HepG2 (cell line): Measurements from ENCODE around the gene MYO7A. TPM values are rescaled to one million over a fixed set of nuclear protein-coding genes. Genes with fewer than 3 reads are reported as not detected.
A peak's percentile ranks its signal among the peaks of the same experiment; 100 is the strongest.

Experiments used
- CBX2 ChIP-seq, 2 experiments: fragments of 200-600 bp in 1 of 2; sonication (generic); formaldehyde crosslinking in 1 of 2; IDR thresholded peaks; 2 replicates each; pipeline versions ENCODE4 v1.7.0 to v1.8.1; 2018 to 2022; ENCODE audit warnings: low read depth in 2 of 2, low read length in 1 of 2, mild to moderate bottlenecking in 1 of 2, missing genetic modification reagents in 1 of 2
- CREB1 ChIP-seq, 2 experiments: fragments of 450-650 bp in 1 of 2; IDR thresholded peaks; 2 replicates each; pipeline ENCODE4 v1.6.1; 2016 to 2017; ENCODE audit warnings: control low read depth in 1 of 2, mild to moderate bottlenecking in 1 of 2, missing compliant biosample characterization in 1 of 2, missing genetic modification characterization in 1 of 2
- EP300 ChIP-seq, 3 experiments: sonication (generic) in 1 of 3; formaldehyde crosslinking in 1 of 3; IDR thresholded peaks; 2 replicates each; pipeline versions ENCODE4 v1.5.1 to v1.6.1; 2011 to 2020; ENCODE audit warnings: low read depth in 2 of 3, low read length in 2 of 3, borderline replicate concordance in 1 of 3, improper control_type of control experiment in 1 of 3, mild to moderate bottlenecking in 1 of 3, missing genetic modification reagents in 1 of 3, moderate library complexity in 1 of 3
- HNRNPL ChIP-seq: fragments of 200-400 bp; formaldehyde crosslinking; IDR thresholded peaks from 2 replicates; pipeline ENCODE4 v1.6.1; 2017; ENCODE audit warnings: mild to moderate bottlenecking, low read depth, low read length
- HOXA9 ChIP-seq: sonication (generic); formaldehyde crosslinking; IDR thresholded peaks from 2 replicates; pipeline ENCODE4 v1.8.1; 2022; ENCODE audit warnings: missing genetic modification reagents, mild to moderate bottlenecking, moderate library complexity, borderline replicate concordance
- IKZF5 ChIP-seq: IDR thresholded peaks from 2 replicates; pipeline ENCODE4 v1.6.1; 2018; ENCODE audit warnings: missing genetic modification reagents, mild to moderate bottlenecking, missing compliant biosample characterization
- NFE2L1 ChIP-seq: sonication (generic); formaldehyde crosslinking; IDR thresholded peaks from 2 replicates; pipeline ENCODE4 v1.4.0; 2020; ENCODE audit warnings: missing genetic modification reagents, mild to moderate bottlenecking, borderline replicate concordance
- ONECUT2 ChIP-seq: sonication (generic); formaldehyde crosslinking; IDR thresholded peaks from 2 replicates; pipeline ENCODE4 v1.4.0; 2020; ENCODE audit warnings: missing genetic modification reagents
- PAX8 ChIP-seq: sonication (generic); formaldehyde crosslinking; IDR thresholded peaks from 2 replicates; pipeline ENCODE4 v1.8.0; 2022; ENCODE audit warnings: mild to moderate bottlenecking, missing genetic modification reagents, borderline replicate concordance
- REXO4 ChIP-seq: sonication (generic); formaldehyde crosslinking; IDR thresholded peaks from 2 replicates; pipeline ENCODE4 v1.8.0; 2022; ENCODE audit warnings: missing genetic modification reagents, mild to moderate bottlenecking, borderline replicate concordance
- SAP130 ChIP-seq: IDR thresholded peaks from 2 replicates; pipeline ENCODE4 v1.6.1; 2016; ENCODE audit warnings: low read depth
- TBX3 ChIP-seq: fragments of 450-650 bp; IDR thresholded peaks from 2 replicates; pipeline ENCODE4 v1.6.1; 2017; ENCODE audit warnings: antibody characterized with exemption, mild to moderate bottlenecking, inconsistent platforms, borderline replicate concordance
- ZBTB38 ChIP-seq: sonication (generic); formaldehyde crosslinking; IDR thresholded peaks from 2 replicates; pipeline ENCODE4 v1.5.1; 2020; ENCODE audit warnings: mild to moderate bottlenecking, missing genetic modification reagents
- ZKSCAN5 ChIP-seq: sonication (generic); formaldehyde crosslinking; IDR thresholded peaks from 2 replicates; pipeline ENCODE4 v1.5.1; 2020; ENCODE audit warnings: mild to moderate bottlenecking, missing genetic modification reagents
- ZNF143 ChIP-seq: sonication (generic); formaldehyde crosslinking; IDR thresholded peaks from 2 replicates; pipeline ENCODE4 v1.4.0; 2020; ENCODE audit warnings: missing genetic modification reagents
- ZNF331 ChIP-seq: sonication (generic); formaldehyde crosslinking; IDR thresholded peaks from 2 replicates; pipeline ENCODE4 v1.4.0; 2020; ENCODE audit warnings: missing genetic modification reagents
- ZNF441 ChIP-seq: sonication (generic); formaldehyde crosslinking; IDR thresholded peaks from 2 replicates; pipeline ENCODE4 v1.7.0; 2021; ENCODE audit warnings: missing genetic modification reagents, borderline replicate concordance
- ZNF501 ChIP-seq: sonication (generic); formaldehyde crosslinking; IDR thresholded peaks from 2 replicates; pipeline ENCODE4 v1.5.1; 2020; ENCODE audit warnings: mild to moderate bottlenecking, moderate library complexity, missing genetic modification reagents
- ZNF549 ChIP-seq: sonication (generic); formaldehyde crosslinking; IDR thresholded peaks from 2 replicates; pipeline ENCODE4 v1.5.0; 2020; ENCODE audit warnings: missing genetic modification reagents
- ZNF576 ChIP-seq: sonication (generic); formaldehyde crosslinking; IDR thresholded peaks from 2 replicates; pipeline ENCODE4 v1.4.0; 2020; ENCODE audit warnings: mild to moderate bottlenecking, missing genetic modification reagents
- ZNF580 ChIP-seq: IDR thresholded peaks from 2 replicates; pipeline ENCODE4 v1.6.1; 2016; ENCODE audit warnings: low read depth, borderline replicate concordance
- ZNF724P ChIP-seq: sonication (generic); formaldehyde crosslinking; IDR thresholded peaks from 2 replicates; pipeline ENCODE4 v1.8.0; 2022; ENCODE audit warnings: missing genetic modification reagents, borderline replicate concordance
- ZNF740 ChIP-seq: sonication (generic); formaldehyde crosslinking; IDR thresholded peaks from 2 replicates; pipeline ENCODE4 v1.4.0; 2020; ENCODE audit warnings: missing genetic modification reagents
- ZNF772 ChIP-seq: sonication (generic); formaldehyde crosslinking; IDR thresholded peaks from 2 replicates; pipeline ENCODE4 v1.5.0; 2020; ENCODE audit warnings: mild to moderate bottlenecking, missing genetic modification reagents
- polyA plus RNA-seq, 8 experiments: library from polyadenylated mRNA; depleted of rRNA in 3 of 8; stranded (reverse) in 7 of 8; unstranded in 1 of 8; fragments of >200 nt; fragmentation: Illumina TruSeq in 4 of 8; extraction: Trizol in 4 of 8; gene quantifications; 2 replicates each; pipeline versions ENCODE4 v1.2.1 to v1.2.3, GENCODE V29; 2011 to 2016; ENCODE audit warnings: low read depth in 4 of 8, missing spikeins in 1 of 8, mixed read lengths in 1 of 8; ENCODE audit not compliant: insufficient read depth in 1 of 8
- total RNA-seq, 5 experiments: library from RNA; depleted of rRNA; stranded (reverse); fragments of >200 nt; fragmentation: Illumina TruSeq; extraction: Trizol; gene quantifications; 2 replicates each; pipeline ENCODE4 v1.2.3, GENCODE V29; 2016; ENCODE audit warnings: low read depth in 1 of 5
- TF ChIP-seq, protein P1 (sequence below): sonication (generic); formaldehyde crosslinking; IDR thresholded peaks from 2 replicates; pipeline ENCODE4 v1.4.0; 2020; ENCODE audit warnings: missing genetic modification reagents

The MYO7A gene
- total and polyA plus RNA-seq, 2 of the 13 experiments (the other 11 are each of a cell fraction or from before 2014, with no cell fraction given) = 7.5 to 10.0 TPM

DNA sequence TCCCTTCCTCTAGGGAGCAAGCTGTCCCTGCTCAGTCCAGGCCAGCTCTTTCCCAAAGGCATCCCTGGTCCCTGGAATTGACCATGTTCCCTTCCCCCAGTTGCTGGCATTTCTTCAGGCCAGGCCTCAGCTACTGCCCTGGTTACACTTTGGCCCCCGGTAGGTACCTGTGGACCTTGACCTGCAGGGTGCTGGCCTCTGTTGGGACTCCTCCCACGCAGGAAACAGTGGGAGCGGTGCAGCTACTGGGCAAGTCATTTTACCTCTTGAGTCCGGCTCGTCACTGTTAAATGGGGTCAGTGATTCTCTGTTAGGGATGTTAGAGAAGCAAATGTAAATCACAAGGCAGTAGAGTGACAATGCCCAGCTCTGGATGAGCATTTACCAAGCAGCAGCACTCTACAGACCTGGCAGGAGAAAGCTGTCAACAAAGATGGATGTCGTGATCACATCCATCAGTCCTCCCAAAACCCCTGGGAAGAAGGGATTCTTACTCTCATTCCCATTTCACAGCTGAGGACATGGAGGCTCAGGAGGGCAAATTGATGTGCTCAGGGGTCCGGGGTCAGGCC lies 16.9 kb downstream of the MYO7A start (continued):
- TF ChIP-seq ONECUT2 (CRISPR knock-in tag) (no peak), IKZF5 (peak; percentile 62; the same call in 1 of the 2 replicates), REXO4 (CRISPR knock-in tag) (no peak), CBX2 (IDR thresholded peaks at IDR 0.05; ENCODE audit: low read depth, low read length) (no peak), CBX2 (CRISPR knock-in tag; IDR thresholded peaks at IDR 0.05; ENCODE audit: low read depth) (no peak), ZNF441 (no peak), ZNF772 (CRISPR knock-in tag) (no peak), PAX8 (CRISPR knock-in tag) (0 out of 2 replicates have a peak, but pooled peaks have one; percentile 23), ZNF331 (CRISPR knock-in tag) (peak; percentile 69; the same call in 1 of the 2 replicates), EP300 (IDR thresholded peaks at IDR 0.05; ENCODE audit: low read depth in 2 of 2, low read length in 2 of 2) (peak in 1 of 2 experiments; percentile 73; a peak in 2 of 4 replicates), EP300 (CRISPR knock-in tag; IDR thresholded peaks at IDR 0.05; ENCODE audit: borderline replicate concordance) (peak; percentile 82; the same call in 1 of the 2 replicates), HNRNPL (0 out of 2 replicates have a peak, but pooled peaks have one; percentile 23), SAP130 (CRISPR knock-in tag) (peak; percentile 59), NFE2L1 (CRISPR knock-in tag) (no peak), ZNF576 (CRISPR knock-in tag) (0 out of 2 replicates have a peak, but pooled peaks have one; percentile 70), ZNF143 (CRISPR knock-in tag) (no peak), ZNF740 (CRISPR knock-in tag) (no peak), ZNF724P (CRISPR knock-in tag) (peak; percentile 62; the same call in 1 of the 2 replicates), ZBTB38 (CRISPR knock-in tag) (peak; percentile 60; the same call in 1 of the 2 replicates), ZNF549 (CRISPR knock-in tag) (no peak), HOXA9 (CRISPR knock-in tag) (no peak), CREB1 (IDR thresholded peaks at IDR 0.05) (no peak), CREB1 (CRISPR knock-in tag; IDR thresholded peaks at IDR 0.05) (no peak; the same call in 1 of the 2 replicates), ZKSCAN5 (CRISPR knock-in tag) (no peak), ZNF501 (CRISPR knock-in tag) (no peak), ZNF580 (0 out of 2 replicates have a peak, but pooled peaks have one; percentile 34), TBX3 (no peak)
- TF ChIP-seq, protein P1, sequence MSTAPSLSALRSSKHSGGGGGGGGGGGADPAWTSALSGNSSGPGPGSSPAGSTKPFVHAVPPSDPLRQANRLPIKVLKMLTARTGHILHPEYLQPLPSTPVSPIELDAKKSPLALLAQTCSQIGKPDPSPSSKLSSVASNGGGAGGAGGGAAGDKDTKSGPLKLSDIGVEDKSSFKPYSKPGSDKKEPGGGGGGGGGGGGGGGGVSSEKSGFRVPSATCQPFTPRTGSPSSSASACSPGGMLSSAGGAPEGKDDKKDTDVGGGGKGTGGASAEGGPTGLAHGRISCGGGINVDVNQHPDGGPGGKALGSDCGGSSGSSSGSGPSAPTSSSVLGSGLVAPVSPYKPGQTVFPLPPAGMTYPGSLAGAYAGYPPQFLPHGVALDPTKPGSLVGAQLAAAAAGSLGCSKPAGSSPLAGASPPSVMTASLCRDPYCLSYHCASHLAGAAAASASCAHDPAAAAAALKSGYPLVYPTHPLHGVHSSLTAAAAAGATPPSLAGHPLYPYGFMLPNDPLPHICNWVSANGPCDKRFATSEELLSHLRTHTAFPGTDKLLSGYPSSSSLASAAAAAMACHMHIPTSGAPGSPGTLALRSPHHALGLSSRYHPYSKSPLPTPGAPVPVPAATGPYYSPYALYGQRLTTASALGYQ = peak; percentile 60; the same call in 1 of the 2 replicates
